Neural progenitor cell (in vitro differentiated cells): ENCODE results near the gene STIM1. TPM values are rescaled to one million over a fixed set of nuclear protein-coding genes. Genes with fewer than 3 reads are reported as not detected.

ENCODE experiments used
- DNase-seq: peaks from one replicate; pipeline ENCODE4 v3.0.0-alpha.2; 2016; ENCODE audit warnings: low spot score
- H2AFZ ChIP-seq: fragments of 200-600 bp; sonication (generic); replicated peaks from 2 replicates; pipeline ENCODE4 v1.6.1; 2016; ENCODE audit warnings: antibody characterized with exemption
- H3F3A ChIP-seq: fragments of 200-600 bp; sonication (generic); 2 replicates; pipeline ENCODE4 v1.6.1; 2016; ENCODE audit warnings: antibody characterized with exemption, low read depth
- H3K27ac ChIP-seq: fragments of 200-600 bp; sonication (generic); 2 replicates; pipeline ENCODE4 v1.5.1; 2016; ENCODE audit warnings: mild to moderate bottlenecking
- H3K27me3 ChIP-seq: fragments of 200-600 bp; sonication (generic); 2 replicates; pipeline ENCODE4 v1.6.1; 2016; ENCODE audit warnings: mild to moderate bottlenecking, moderate library complexity
- H3K36me3 ChIP-seq: fragments of 200-600 bp; sonication (generic); 2 replicates; pipeline ENCODE4 v1.5.1; 2016
- H3K4me1 ChIP-seq: fragments of 200-600 bp; sonication (generic); 2 replicates; pipeline ENCODE4 v1.6.1; 2016; ENCODE audit warnings: mixed run types
- H3K4me2 ChIP-seq: fragments of 200-600 bp; sonication (generic); 2 replicates; pipeline ENCODE4 v1.6.1; 2016
- H3K4me3 ChIP-seq: fragments of 200-600 bp; sonication (generic); 2 replicates; pipeline ENCODE4 v1.5.1; 2016
- H3K79me2 ChIP-seq: fragments of 200-600 bp; sonication (generic); 2 replicates; pipeline ENCODE4 v1.6.1; 2016; ENCODE audit warnings: low read depth
- H3K9ac ChIP-seq: fragments of 200-600 bp; sonication (generic); 2 replicates; pipeline ENCODE4 v1.6.1; 2016
- H3K9me3 ChIP-seq: fragments of 200-600 bp; sonication (generic); 2 replicates; pipeline ENCODE4 v1.5.1; 2016; ENCODE audit warnings: low read depth
- H4K20me1 ChIP-seq: fragments of 200-600 bp; sonication (generic); 2 replicates; pipeline ENCODE4 v1.6.1; 2016; ENCODE audit warnings: low read depth
- H3K27ac Mint-ChIP-seq: 3 replicates; pipeline ENCODE4 v1.8.0; 2021; ENCODE audit warnings: mixed read lengths
- H3K27me3 Mint-ChIP-seq: 2 replicates; pipeline ENCODE4 v1.8.0; 2022; ENCODE audit warnings: low read depth, mild to moderate bottlenecking, inconsistent platforms, moderate library complexity, mixed read lengths; ENCODE audit not compliant: insufficient read depth
- H3K36me3 Mint-ChIP-seq: 3 replicates; pipeline ENCODE4 v1.8.0; 2021; ENCODE audit warnings: mixed read lengths
- H3K4me1 Mint-ChIP-seq: 3 replicates; pipeline ENCODE4 v1.8.0; 2021; ENCODE audit warnings: mixed read lengths
- H3K4me3 Mint-ChIP-seq: 3 replicates; pipeline ENCODE4 v1.8.0; 2021; ENCODE audit warnings: mild to moderate bottlenecking, moderate library complexity, mixed read lengths
- H3K9me3 Mint-ChIP-seq: 3 replicates; pipeline ENCODE4 v1.8.0; 2020; ENCODE audit warnings: mixed read lengths
- EZH2 ChIP-seq: fragments of 200-600 bp; sonication (generic); IDR thresholded peaks from 2 replicates; pipeline ENCODE4 v1.6.1; 2017; ENCODE audit warnings: antibody characterized with exemption, mild to moderate bottlenecking, moderate library complexity
- EZH2phosphoT487 ChIP-seq: fragments of 200-600 bp; sonication (generic); IDR thresholded peaks from 2 replicates; pipeline ENCODE4 v1.6.1; 2017; ENCODE audit warnings: antibody characterized with exemption
- total RNA-seq: library from RNA; depleted of rRNA; stranded (reverse); fragments of >200 nt; gene quantifications from 2 replicates; pipeline ENCODE4 v1.2.3, GENCODE V29; 2015; ENCODE audit warnings: low replicate concordance
- TF ChIP-seq, protein P1 (sequence below): fragments of 200-600 bp; sonication (generic); IDR thresholded peaks from 2 replicates; pipeline ENCODE4 v1.5.1; 2017; ENCODE audit warnings: antibody characterized with exemption, mild to moderate bottlenecking

The STIM1 gene
- total RNA-seq, 1 donor from 2014 or later, result 18.9 TPM

DNA sequence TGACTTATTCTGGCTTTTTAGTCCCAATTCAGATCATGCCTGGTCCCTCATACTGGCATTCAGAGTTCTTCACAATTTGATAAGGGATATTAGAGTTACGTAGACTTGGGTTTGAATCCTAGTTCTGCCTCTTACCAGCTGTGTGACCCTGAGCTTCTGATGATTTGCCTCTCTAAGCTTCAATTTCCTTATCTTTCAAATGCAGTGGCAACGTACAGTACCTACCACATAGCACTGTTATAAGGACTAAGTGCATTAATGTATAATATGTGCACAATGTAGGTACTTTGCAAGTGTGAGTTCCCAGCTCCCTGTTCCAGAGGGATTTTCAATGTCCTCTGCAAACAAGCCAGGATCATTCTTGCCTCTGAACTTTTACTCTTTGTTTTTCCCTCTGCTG, 22.0 kb upstream of the STIM1 start:
- H3K79me2 ChIP-seq, result peaks cover 62% of the 10 kb centered on the region
- H3K27me3 Mint-ChIP-seq, result peaks cover 3% of the 10 kb centered on the region
- H4K20me1 ChIP-seq, result peaks cover 65% of the 10 kb centered on the region
- no peak overlapping the region for H3K27ac ChIP-seq
- H3K36me3 ChIP-seq, result no peaks in the 10 kb centered on the region
- no peak overlapping the region for H3K9ac ChIP-seq
- no peak for DNase-seq
- no peak for TF ChIP-seq EZH2
- no peak for TF ChIP-seq EZH2phosphoT487
- TF ChIP-seq, protein P1, sequence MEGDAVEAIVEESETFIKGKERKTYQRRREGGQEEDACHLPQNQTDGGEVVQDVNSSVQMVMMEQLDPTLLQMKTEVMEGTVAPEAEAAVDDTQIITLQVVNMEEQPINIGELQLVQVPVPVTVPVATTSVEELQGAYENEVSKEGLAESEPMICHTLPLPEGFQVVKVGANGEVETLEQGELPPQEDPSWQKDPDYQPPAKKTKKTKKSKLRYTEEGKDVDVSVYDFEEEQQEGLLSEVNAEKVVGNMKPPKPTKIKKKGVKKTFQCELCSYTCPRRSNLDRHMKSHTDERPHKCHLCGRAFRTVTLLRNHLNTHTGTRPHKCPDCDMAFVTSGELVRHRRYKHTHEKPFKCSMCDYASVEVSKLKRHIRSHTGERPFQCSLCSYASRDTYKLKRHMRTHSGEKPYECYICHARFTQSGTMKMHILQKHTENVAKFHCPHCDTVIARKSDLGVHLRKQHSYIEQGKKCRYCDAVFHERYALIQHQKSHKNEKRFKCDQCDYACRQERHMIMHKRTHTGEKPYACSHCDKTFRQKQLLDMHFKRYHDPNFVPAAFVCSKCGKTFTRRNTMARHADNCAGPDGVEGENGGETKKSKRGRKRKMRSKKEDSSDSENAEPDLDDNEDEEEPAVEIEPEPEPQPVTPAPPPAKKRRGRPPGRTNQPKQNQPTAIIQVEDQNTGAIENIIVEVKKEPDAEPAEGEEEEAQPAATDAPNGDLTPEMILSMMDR, result no peak
- H3K4me2 ChIP-seq, result no peak overlapping the region
- H3F3A ChIP-seq, result no peaks in the 10 kb centered on the region
- H3K4me3 Mint-ChIP-seq, result no peak overlapping the region
- no peak overlapping the region for H3K27ac Mint-ChIP-seq
- peaks cover 3% of the 10 kb centered on the region for H3K4me1 ChIP-seq
- H3K27me3 ChIP-seq, result no peaks in the 10 kb centered on the region
- peaks cover 16% of the 10 kb centered on the region for H3K4me1 Mint-ChIP-seq
- no peak overlapping the region for H3K4me3 ChIP-seq
- peaks cover 27% of the 10 kb centered on the region for H3K36me3 Mint-ChIP-seq
- no peak overlapping the region for H2AFZ ChIP-seq
- H3K9me3 Mint-ChIP-seq, result no peaks in the 10 kb centered on the region
- no peaks in the 10 kb centered on the region for H3K9me3 ChIP-seq

DNA sequence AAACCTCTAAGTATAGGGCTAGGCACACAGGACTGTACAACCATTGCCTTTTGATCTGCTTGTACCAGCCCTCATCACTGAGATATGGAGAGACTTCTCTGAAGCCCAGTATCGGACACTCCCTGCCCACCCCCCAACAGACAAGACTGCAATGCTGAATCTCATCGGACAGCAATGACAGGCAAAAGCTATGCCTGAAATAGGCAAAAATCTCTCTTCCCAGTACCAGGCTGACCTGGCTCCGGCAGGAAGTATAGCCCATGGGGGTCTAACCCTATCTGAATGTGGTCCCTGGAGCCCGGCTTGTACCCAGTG, 21.2 kb upstream of the STIM1 start:
- peaks cover 22% of the 10 kb centered on the region for H3K4me1 Mint-ChIP-seq
- no peak overlapping the region for H3K4me3 Mint-ChIP-seq
- no peak overlapping the region for H2AFZ ChIP-seq
- H3K9me3 Mint-ChIP-seq, result no peaks in the 10 kb centered on the region
- H3K36me3 ChIP-seq, result no peaks in the 10 kb centered on the region
- no peak for DNase-seq
- peaks cover 3% of the 10 kb centered on the region for H3K27me3 Mint-ChIP-seq
- H3K4me2 ChIP-seq, result no peak overlapping the region
- peaks cover 27% of the 10 kb centered on the region for H3K36me3 Mint-ChIP-seq
- H3K4me1 ChIP-seq, result peaks cover 3% of the 10 kb centered on the region
- peaks cover 71% of the 10 kb centered on the region for H3K79me2 ChIP-seq
- H3K9ac ChIP-seq, result no peak overlapping the region
- peaks cover 73% of the 10 kb centered on the region for H4K20me1 ChIP-seq
- H3K4me3 ChIP-seq, result no peak overlapping the region
- no peak overlapping the region for H3K27ac ChIP-seq
- H3F3A ChIP-seq, result no peaks in the 10 kb centered on the region
- H3K27me3 ChIP-seq, result no peaks in the 10 kb centered on the region
- TF ChIP-seq EZH2phosphoT487 (no peak), EZH2 (no peak)
- TF ChIP-seq, protein P1, result no peak
- no peak overlapping the region for H3K27ac Mint-ChIP-seq
- no peaks in the 10 kb centered on the region for H3K9me3 ChIP-seq

DNA sequence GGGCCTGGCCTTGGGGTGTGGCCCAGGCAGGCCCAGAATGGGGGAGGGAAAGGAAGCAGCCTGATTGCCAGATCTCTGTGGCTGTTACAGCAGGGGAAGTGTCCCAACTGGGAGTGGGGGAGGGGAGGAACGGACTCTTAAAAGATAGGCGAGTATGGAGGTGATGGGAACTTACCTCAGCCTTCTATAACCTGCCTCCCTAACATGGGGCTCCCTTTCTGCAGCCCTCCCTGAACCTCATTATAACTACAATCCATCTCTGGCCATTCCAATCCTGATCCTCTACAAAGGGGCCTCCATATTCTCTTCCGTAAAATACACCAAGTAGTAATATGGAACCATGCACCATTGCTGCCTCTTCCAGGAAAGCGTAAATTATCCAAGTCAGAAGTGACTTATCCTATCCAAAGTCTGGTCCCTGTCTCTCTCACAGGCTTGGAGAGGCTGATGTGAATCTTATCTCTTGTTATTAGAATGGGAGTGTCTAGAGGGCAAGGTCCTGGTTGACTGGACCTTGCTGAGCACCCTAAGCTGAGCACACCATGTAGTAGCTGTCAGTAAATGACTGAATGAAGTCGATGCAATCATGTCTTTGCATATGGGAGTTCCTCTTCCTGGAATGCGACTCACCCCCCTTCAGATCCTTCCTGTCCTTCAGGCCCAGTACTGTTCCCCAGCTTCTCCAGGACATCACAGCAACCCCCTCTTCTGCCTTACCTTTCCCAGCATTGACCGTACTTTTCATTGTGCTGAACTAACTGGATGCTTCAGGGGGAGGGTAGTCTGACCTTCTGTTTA, 20.6 kb upstream of the STIM1 start:
- Histone ChIP-seq H3K4me1 (peaks cover 7% of the 10 kb centered on the region), H3K9ac (no peak overlapping the region), H3K27ac (no peak overlapping the region), H3K79me2 (peaks cover 77% of the 10 kb centered on the region), H4K20me1 (peaks cover 78% of the 10 kb centered on the region), H3K27me3 (no peaks in the 10 kb centered on the region), H2AFZ (no peak overlapping the region), H3K9me3 (no peaks in the 10 kb centered on the region), H3K4me3 (no peak overlapping the region), H3K4me2 (no peak overlapping the region), H3K36me3 (no peaks in the 10 kb centered on the region), H3F3A (peaks cover 1% of the 10 kb centered on the region)
- H3K4me3 Mint-ChIP-seq, result no peak overlapping the region
- H3K27me3 Mint-ChIP-seq, result peaks cover 3% of the 10 kb centered on the region
- no peaks in the 10 kb centered on the region for H3K9me3 Mint-ChIP-seq
- TF ChIP-seq EZH2phosphoT487 (no peak), EZH2 (no peak)
- H3K27ac Mint-ChIP-seq, result peak overlapping the region; percentile 35
- H3K36me3 Mint-ChIP-seq, result peaks cover 27% of the 10 kb centered on the region
- DNase-seq, result no peak
- H3K4me1 Mint-ChIP-seq, result peaks cover 28% of the 10 kb centered on the region

DNA sequence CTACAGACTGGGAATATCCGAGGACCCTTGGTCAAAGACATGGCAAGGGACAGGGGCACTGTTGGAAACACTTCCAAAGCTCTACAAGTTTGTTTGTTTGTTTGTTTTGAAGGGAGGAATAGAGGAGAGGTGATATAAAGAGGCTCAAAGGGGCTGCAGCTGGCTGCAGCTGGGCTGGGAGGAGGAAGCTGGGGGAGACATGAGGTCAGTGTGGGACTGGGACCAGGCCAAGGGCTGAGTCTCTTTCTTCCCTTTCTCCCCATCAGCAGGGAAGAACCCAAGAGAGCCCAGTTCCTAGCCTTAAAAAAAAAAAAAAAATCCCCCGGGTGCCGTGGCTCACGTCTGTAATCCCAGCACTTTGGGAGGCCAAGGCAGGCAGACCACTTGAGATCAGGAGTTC, 19.7 kb upstream of the STIM1 start:
- no peak overlapping the region for H3K27ac ChIP-seq
- Mint-ChIP-seq H3K27ac (no peak overlapping the region), H3K4me1 (peaks cover 31% of the 10 kb centered on the region), H3K9me3 (no peaks in the 10 kb centered on the region), H3K27me3 (peaks cover 2% of the 10 kb centered on the region), H3K36me3 (peaks cover 24% of the 10 kb centered on the region), H3K4me3 (no peak overlapping the region)
- peaks cover 85% of the 10 kb centered on the region for H3K79me2 ChIP-seq
- no peaks in the 10 kb centered on the region for H3K27me3 ChIP-seq
- H3K9ac ChIP-seq, result no peak overlapping the region
- H3F3A ChIP-seq, result peaks cover 6% of the 10 kb centered on the region
- H3K36me3 ChIP-seq, result no peaks in the 10 kb centered on the region
- H3K4me2 ChIP-seq, result no peak overlapping the region
- DNase-seq, result no peak
- no peak overlapping the region for H2AFZ ChIP-seq
- TF ChIP-seq EZH2phosphoT487, result no peak
- TF ChIP-seq, protein P1, result no peak
- peaks cover 7% of the 10 kb centered on the region for H3K4me1 ChIP-seq
- peaks cover 84% of the 10 kb centered on the region for H4K20me1 ChIP-seq
- no peak overlapping the region for H3K4me3 ChIP-seq
- H3K9me3 ChIP-seq, result no peaks in the 10 kb centered on the region
